Activated effector memory CD4-positive, alpha-beta T cell treated with anti-CD3 and anti-CD28 coated beads, Interleukin-2, amount 50 U/mL, for 16 hours (primary cell): Measurements from ENCODE around the gene CAPS.

Experiments used
- DNase-seq: peaks from one replicate; pipeline ENCODE4 v3.0.0-alpha.2; 2020

Gene CAPS

GRCh38 chr19:5892772-5893275 is 21.2 kb upstream of the CAPS start:
- DNase-seq = no peak

GRCh38 chr19:5893296-5893903 is 20.7 kb upstream of the CAPS start:
- DNase-seq = no peak

GRCh38 chr19:5893907-5894703 is 19.9 kb upstream of the CAPS start:
- no peak for DNase-seq

GRCh38 chr19:5894704-5895349 is 19.2 kb upstream of the CAPS start:
- no peak for DNase-seq

GRCh38 chr19:5895409-5895808 is 18.6 kb upstream of the CAPS start:
- DNase-seq = no peak

DNA sequence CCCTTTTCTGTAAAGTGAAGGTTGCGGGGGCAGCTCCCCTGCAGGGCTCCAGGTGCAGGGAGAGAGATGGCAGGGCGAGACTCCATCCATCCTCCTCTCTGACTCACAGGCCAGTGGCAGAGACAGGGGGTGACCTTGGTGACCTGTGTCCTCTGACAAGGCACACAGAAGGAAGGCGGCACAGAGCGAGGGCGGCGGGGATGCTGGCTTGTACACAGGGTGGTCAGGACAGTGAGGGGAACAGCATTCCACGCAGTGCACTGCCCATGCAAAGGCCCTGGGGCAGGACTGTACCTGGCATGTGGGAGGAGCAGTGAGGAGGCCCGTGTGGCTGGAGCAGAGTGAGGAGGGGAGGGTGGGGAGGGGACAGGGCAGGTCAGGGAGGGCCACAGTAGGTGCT is 18.2 kb upstream of the CAPS start:
- DNase-seq = no peak

- DNase-seq = no peak
Observed at GRCh38 chr19:5896365-5897076, 17.5 kb upstream of the CAPS start.

GRCh38 chr19:5897189-5897969 is 16.7 kb upstream of the CAPS start:
- no peak for DNase-seq

- DNase-seq = no peak
Observed at GRCh38 chr19:5899728-5900526, 14.1 kb upstream of the CAPS start.

- no peak for DNase-seq
Observed at GRCh38 chr19:5900976-5901375, 13.1 kb upstream of the CAPS start.

GRCh38 chr19:5903056-5903623 is 10.9 kb upstream of the CAPS start:
- no peak for DNase-seq

- DNase-seq = peak; percentile 99
Observed at GRCh38 chr19:5903624-5904351, 10.3 kb upstream of the CAPS start, which contains the start of gene NDUFA11. Gene NDUFA11 (minus strand): TSS chr19:5903790. CDS start chr19:5903708, 82 bp downstream.

DNA sequence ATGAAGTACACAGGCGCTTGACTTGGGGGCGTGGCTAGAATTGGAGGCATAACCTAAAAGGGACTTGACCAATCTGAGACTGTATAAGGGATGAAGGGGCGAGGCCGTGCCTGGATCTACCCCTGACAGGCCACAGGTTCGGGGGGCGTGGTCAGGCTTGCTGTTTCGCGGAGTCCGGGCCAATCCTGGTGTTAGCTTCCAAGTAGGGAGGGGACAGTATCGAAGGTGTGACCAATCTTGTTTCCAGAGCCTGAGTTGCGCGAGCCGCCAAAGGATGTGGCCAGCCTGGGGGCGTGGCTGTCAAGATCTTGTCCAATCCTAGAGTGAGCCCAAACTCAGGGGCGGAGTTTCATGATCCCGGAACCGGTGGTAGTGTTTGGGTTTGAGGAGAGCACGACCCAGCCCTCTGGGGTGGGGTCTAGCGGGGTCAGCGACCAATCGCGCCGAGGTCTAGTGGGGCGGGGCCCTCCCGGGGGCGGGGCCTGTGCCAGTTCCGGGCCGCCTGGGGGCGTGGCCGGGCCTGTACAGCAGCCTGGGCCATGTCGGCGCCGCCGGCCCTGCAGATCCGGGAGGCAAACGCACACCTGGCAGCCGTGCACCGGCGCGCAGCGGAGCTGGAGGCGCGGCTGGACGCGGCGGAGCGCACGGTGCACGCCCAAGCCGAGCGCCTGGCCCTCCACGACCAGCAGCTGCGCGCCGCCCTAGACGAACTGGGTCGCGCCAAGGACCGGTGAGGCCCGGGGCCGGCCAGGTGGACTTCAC is 9.5 kb upstream of the CAPS start, which contains the start of gene VMAC:
Gene VMAC (plus strand): TSS at position 521 of the 762 bp plus-strand sequence. CDS start 19 bp downstream, at position 540.
- peak; percentile 100 for DNase-seq

GRCh38 chr19:5905114-5905778 is 8.8 kb upstream of the CAPS start:
- no peak for DNase-seq

DNA sequence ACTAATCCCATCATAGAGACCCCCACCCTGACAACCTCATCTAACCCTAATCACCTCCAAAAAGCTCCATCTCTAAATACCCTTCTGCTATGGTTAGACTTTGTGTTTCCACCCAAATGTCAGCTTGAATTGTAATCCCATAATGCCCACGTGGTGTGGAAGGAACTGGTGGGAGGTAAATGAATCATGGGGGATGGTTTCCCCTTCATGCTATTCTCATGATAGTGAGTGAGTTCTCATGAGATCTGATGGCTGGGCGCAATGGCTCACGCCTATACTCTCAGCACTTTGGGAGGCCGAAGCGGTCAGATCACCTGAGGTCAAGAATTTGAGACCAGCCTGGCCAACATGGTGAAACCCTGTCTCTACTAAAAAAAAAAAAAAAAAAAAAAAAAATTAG is 6.8 kb upstream of the CAPS start:
- no peak for DNase-seq

DNA sequence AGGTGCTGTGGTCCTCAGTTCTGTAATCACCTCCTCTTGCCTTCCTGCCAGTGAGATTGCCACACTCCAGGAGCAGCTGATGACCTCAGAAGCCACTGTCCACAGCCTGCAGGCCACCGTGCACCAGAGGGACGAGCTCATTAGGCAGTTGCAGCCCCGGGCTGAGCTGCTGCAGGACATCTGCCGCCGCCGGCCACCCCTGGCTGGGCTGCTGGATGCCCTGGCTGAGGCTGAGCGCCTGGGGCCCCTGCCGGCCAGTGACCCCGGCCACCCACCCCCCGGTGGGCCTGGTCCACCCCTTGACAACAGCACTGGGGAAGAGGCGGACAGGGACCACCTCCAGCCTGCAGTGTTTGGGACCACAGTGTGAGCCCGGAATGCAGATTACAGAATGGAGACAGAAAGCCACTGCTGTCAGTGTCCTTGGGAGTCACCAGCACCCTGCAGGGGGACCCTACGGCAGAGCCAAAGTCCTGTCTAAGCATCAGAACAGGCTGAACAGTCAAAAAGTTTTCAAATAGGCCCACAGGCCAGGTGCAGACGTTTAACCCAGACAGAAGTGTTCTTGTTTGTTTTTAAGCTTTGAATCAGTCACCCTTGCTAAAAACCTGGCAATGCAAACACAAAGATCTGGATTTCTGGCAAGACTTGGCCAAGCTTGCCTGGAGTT is 5.1 kb upstream of the CAPS start:
- no peak for DNase-seq

DNA sequence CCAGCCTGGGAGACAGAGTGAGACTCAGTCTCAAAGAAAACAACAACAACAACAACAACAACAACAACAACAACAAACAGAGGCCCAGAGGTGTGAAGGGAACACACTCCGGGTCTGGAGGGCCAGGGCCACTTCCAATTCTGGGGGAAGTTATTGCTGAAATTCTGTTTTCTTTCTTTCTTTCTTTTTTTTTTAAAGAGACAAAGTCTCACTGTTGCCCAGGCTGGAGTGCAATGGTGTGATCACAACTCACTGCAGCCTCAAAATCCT is 3.5 kb upstream of the CAPS start:
- no peak for DNase-seq

GRCh38 chr19:5911366-5911765 is 2.7 kb upstream of the CAPS start:
- DNase-seq = no peak

DNA sequence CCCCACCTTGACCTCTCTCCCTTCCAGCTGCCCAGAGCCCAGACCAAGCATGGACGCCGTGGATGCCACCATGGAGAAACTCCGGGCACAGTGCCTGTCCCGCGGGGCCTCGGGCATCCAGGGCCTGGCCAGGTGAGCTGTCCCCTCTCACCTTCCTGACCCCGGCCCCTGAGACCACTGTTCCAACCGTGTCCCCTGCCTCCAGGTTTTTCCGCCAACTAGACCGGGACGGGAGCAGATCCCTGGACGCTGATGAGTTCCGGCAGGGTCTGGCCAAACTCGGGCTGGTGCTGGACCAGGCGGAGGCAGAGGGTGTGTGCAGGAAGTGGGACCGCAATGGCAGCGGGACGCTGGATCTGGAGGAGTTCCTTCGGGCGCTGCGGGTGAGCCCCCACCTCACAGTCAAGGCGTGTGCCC is 312 bp downstream of the CAPS start:
- DNase-seq = no peak
